GM12891 (cell line): ENCODE results near the gene GGACT.

Source experiments
- PAX5 ChIP-seq: IDR thresholded peaks from 2 replicates; pipeline ENCODE4 v1.6.1; 2011; ENCODE audit warnings: low read length, moderate library complexity, mild to moderate bottlenecking; ENCODE audit not compliant: insufficient read depth, severe bottlenecking
- POLR2A ChIP-seq: IDR thresholded peaks from 2 replicates; pipeline ENCODE4 v1.6.1; 2011; ENCODE audit warnings: low read depth, low read length, control low read depth
- POLR2AphosphoS5 ChIP-seq: IDR thresholded peaks from 2 replicates; pipeline ENCODE4 v1.6.1; 2011; ENCODE audit warnings: low read depth, low read length, control low read depth
- SPI1 ChIP-seq: IDR thresholded peaks from 2 replicates; pipeline ENCODE4 v1.6.1; 2011; ENCODE audit warnings: low read depth, low read length, control low read depth
- TAF1 ChIP-seq: IDR thresholded peaks from 2 replicates; pipeline ENCODE4 v1.6.1; 2011; ENCODE audit warnings: low read depth, low read length, control low read depth

DNA sequence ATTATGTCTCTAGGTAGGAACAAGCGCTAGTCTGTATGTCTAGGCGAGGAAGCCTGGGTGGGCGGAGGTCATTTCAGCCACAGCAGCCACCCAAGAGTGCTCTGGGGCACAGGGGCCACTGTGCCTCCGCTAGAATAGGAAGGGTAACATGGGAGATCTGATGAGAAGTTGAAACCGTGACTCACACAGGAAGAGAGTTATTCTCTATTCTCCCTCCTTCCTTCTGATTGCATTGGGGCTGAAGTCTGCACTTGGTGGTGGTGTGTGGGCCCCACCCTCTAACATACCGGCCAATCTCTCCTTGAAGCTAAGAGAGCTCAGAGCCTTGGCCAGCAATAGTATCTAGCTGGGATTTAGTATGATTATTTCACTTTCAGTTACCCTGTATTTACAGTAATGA lies 20.3 kb upstream of the GGACT start:
- 0 out of 2 replicates have a peak, but pooled peaks have one; percentile 27 for TF ChIP-seq POLR2AphosphoS5
- 0 out of 2 replicates have a peak, but pooled peaks have one; percentile 37 for TF ChIP-seq POLR2A
- TF ChIP-seq TAF1: no peak
- TF ChIP-seq SPI1: peak; percentile 23; the same call in 1 of the 2 replicates
- no peak for TF ChIP-seq PAX5
